Body of pancreas (tissue), 4 donors: Measurements from ENCODE around the gene UGGT2.
"Not testable (repeated sequence)": the region's sequence is repeated elsewhere in the genome, so short reads cannot be mapped to it uniquely, and the experiment has no call there.

Experiments
- CTCF ChIP-seq, 7 experiments: fragments of 450-650 bp in 4 of 7; fragments of 200-600 bp in 3 of 7; sonication (generic) in 3 of 7; IDR thresholded peaks; one replicate each; pipeline ENCODE4 v1.5.1; 2016 to 2019; ENCODE audit warnings: antibody characterized with exemption in 7 of 7
- POLR2A ChIP-seq, 3 donors: fragments of 450-650 bp; IDR thresholded peaks; one replicate each; pipeline ENCODE4 v1.6.1; 2016; ENCODE audit warnings: antibody characterized with exemption in 3 of 3, mild to moderate bottlenecking in 2 of 3

GRCh38 chr13:96050955-96051354 is 2.2 kb downstream of the UGGT2 start:
- not testable (repeated sequence) for TF ChIP-seq CTCF, POLR2A (IDR thresholded peaks at IDR 0.05)
